Fibroblast of skin of left biceps (primary cell): Measurements from ENCODE around the gene MRM1.

Experiments
- DNase-seq, 2 experiments: peaks; one replicate each; pipeline ENCODE4 v3.0.0-alpha.2; 2013; ENCODE audit warnings: low read depth in 2 of 2

The MRM1 gene, protein sequence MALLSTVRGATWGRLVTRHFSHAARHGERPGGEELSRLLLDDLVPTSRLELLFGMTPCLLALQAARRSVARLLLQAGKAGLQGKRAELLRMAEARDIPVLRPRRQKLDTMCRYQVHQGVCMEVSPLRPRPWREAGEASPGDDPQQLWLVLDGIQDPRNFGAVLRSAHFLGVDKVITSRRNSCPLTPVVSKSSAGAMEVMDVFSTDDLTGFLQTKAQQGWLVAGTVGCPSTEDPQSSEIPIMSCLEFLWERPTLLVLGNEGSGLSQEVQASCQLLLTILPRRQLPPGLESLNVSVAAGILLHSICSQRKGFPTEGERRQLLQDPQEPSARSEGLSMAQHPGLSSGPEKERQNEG

DNA sequence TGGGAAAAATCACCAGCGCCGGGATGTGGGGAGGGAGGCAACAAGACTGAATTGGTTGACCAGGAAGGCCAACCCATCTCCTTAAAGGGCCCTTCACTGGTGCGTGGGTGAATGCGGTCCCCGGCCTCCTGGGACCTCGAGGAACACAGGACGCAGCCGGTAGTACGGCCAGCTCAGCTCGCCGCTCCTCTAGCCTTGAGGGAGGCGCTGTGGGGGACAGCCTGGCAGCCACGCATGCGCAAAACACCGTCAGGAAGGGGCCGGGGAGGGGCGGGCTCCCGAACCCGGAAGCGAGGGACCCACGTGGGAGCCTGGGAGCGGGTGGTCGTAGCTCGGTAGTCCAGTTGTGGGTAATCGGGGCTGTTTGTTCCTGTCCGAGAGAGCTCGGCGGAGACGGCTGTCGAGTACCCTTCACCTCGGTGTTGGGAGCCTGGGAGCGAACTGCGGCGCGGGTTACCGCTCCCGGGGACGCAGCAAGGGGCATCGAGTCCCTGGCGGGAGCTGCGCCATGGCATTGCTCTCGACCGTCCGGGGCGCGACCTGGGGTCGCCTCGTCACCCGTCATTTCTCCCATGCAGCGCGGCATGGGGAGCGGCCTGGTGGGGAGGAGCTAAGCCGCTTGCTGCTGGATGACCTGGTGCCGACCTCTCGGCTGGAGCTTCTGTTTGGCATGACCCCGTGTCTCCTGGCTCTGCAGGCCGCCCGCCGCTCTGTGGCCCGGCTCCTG, at the start of gene MRM1:
TSS of gene MRM1 (plus strand) at position 281 of the 727 bp plus-strand sequence. CDS start at position 509, 228 bp downstream.
- DNase-seq: peak; percentile 56 to 63

DNA sequence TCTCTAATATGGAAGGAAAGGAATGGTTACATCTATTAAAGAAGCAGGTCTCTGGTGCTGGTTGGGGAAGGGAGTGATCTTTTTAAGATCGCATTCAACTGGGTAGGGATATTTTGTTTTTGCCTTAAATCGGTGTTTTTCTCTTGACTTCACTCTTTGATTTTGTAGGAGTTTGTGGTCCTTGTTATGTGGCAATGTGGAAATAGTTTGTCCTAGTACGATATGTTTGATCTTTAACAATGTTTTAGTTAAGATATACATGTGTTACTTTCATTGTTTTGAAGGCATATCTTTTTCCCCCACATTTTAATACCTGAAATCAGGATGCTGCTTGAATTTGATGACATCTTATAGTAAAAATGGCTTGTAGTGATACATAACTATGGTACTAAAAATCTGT, 47.9 kb upstream of the MRM1 start:
- no peak for DNase-seq

DNA sequence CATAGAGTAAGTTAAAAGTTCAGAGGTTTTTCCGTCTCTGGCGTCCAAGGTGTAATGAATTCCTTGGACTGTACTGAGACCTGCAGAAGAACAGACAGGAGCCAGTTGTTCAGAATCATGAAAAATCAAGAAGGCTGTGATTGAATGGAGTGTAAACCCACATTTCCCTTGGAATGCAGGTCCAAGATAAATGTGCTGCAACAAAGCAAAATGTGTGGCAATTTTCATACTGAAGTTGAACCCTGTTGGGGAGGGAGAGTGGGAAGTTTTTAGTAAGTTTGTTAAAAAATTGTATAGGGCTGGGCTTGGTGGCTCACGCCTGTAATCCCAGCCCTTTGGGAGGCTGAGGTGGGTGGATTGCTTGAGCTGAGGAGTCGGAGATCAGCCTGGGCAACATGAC, 35.3 kb upstream of the MRM1 start:
- DNase-seq: no peak

DNA sequence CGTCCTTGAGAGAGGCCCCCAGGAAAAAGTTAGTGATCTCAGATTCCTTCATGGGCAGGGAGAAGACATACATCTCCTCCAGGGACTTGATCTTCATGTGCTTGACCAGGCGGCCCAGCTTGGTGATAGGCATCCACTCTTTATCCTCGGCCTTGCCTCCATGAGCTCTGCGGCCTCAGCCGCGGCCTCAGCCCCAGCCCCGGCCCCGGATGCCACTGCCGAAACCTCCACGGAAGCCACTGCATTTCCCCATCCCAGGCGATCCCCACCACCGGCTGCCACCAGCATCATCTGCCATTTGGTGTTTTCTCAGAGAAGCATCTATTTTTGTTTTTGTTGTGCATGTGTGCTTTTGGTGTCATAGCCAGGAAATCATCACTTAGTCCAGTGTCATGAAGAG, 26.4 kb upstream of the MRM1 start:
- no peak for DNase-seq

DNA sequence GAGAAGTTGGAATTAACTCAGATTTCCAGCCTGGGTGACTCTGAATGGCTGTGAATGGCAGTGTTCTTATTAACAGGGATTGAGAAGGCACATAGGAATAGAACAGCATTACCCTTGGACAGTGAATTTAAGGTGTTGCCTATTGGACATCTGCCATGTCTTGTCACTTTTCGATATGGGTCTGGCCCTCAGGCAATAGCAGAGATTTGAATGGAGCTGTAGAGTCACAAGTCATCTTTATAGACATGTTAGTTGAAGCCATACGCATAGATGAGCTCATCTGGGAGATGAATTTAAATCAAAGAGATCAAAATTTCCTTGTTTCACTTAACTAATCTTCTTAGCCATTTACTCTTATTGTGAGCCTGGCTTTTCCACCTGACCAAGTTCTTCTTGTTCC, 24.6 kb upstream of the MRM1 start:
- DNase-seq: no peak

DNA sequence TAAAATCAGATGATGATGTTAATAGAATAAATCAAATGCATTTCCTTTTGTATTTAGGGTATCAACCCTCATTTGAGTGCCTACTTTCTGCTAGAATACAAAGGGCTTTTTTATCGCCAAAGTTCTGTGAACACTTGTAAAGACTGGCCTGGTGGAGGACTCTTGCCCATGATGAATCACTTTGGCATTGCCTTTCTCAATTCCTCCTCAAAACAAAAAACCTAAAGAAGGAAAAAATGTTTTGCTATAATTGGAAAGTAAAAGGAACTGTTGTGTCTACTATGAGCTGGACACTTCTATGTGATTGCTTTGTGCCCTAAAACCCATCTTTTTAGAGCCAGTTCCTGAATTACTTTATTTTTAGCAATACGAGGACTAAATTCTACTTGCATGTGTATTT, 22.7 kb upstream of the MRM1 start:
- no peak for DNase-seq

DNA sequence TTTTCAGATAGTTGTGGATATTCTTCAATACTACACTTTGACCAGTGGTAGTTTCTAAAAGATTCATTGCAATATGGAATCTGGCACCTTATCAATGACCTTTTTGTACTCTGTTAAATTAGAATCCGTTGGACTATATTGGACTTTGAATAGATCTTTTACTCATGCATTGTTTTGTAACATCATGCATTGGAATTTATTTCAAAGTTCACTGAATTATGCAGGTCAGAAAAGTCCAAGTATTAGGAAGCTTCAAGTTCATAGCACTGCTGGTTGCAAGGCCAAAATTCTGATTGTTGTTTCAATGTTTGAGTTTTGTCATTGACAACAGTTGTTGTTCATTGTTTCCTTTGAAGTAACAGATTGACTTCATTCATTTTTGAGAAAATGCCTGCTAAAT, 17.6 kb upstream of the MRM1 start:
- DNase-seq: no peak

DNA sequence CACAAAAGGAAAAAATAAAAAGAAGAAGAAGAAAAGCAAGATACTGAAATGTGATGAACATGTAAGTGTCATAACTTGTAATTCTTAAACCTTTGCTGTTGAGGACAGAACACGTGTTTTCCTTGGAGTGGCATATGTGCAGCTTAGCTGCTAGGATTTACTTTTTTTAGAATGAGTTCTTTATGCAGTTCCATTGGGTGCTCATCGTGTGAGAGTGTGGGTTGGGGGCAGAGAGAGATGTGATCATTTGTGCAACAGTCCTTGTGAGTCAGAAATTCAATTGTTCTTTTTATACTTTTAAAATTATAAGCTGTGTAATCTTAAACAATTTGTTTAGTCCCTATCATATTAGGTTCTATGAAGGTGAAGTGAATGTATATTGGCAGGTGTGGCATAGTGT, 15.2 kb upstream of the MRM1 start:
- no peak for DNase-seq

DNA sequence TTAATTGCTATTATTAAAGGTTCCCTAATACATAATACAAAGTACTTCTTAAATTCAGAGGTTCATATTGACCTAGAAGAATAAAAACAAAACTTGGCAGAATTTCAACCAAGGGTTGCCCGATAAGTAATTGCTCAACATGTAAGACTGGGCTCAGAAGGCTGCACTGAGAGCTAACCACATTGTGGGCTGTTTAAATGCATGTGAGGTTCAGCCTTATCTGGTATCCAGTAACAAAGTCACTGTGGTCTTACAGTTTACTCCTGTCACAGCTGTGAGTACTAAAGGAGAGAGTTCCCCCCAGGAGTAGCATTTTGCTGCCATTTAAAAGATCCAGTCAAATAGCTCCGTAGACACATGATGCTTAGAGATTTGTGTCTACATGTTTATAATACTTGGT, 11.3 kb upstream of the MRM1 start:
- no peak for DNase-seq

DNA sequence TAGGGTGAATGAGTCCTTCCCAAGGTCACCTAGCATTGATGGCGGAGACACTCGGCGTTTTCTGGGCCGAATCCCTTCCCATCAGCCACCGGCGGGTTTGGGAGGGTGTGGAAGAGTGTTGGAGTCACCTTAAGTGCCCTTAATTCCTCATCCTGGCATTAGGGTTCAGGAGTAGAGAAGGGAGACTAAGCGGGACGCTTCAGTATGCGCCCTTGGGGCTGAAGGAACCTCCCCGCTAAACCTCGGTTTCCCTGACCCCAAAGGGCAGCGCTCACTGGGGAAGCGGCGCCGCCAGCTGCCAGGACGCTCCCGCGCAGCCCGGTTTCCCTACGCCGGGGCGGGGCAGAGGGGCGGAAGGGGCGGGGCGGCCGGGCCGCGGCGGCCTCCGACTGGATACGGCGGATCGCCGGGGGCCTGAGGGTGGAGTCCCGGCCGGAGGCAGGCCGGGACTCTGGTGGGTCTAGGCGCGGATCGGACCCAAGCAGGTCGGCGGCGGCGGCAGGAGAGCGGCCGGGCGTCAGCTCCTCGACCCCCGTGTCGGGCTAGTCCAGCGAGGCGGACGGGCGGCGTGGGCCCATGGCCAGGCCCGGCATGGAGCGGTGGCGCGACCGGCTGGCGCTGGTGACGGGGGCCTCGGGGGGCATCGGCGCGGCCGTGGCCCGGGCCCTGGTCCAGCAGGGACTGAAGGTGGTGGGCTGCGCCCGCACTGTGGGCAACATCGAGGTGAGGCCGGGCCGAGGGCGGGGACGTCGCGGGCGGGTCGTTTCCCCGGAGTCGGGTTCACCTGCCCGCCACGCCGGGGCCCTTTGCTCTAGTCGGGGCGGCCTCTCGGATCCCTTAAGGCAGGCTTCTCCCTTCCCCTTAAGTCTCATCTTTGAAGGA, 9.7 kb upstream of the MRM1 start, which contains the start of gene DHRS11:
TSS of gene DHRS11 (plus strand) at position 446 of the 882 bp plus-strand sequence. CDS start at position 577, 131 bp downstream.
- peak in 1 of 2 experiments; percentile 36 for DNase-seq

DNA sequence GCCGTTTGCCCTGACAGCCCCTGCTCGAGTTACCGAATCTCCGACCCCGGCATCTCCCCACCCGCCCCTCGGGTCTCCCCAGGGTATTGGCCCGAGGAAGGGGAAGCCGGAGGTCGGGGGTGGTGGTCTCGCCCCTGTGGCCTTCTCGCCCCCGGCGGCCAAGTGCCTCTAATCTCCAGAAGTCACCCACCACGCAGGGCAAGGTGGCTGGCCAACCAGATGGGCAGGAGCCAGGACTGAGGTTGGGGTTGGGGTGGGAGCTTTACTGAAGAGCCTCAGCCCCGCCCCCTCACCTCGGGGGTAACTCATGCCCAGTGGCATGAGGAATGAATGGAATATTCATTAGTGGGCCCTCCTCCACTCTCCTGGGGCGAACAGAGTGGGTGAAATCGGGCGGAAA, 9.1 kb upstream of the MRM1 start:
- DNase-seq: no peak

DNA sequence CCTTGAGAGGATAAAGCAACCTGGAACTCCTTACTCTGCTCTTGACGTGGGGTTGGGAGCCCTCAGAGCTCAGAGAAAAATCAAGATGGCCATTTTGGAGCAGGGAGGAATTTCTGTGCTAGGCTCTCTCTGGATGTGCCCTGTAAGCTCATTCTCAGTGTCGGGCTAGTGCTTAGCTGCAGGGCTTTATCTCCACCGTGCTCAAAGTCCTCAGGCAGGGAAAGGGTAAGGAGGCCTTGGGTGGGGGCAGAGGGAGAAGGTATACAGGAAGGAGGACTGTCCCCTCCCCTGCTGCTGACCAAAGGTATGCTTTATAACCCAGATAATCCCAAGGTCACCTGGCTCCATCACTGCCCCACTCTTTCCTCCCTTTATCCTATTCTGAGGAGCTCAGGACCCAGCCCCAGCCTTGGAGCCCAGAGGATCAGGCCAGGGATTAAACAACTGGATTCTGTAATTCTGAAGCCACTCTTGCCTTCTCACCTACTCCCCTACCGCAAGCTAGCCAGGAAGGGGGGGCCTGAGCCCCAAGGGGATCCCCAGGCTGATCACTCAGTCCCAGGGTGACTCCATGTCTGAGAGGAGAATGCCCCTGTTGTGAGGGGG, 8.6 kb upstream of the MRM1 start:
- no peak for DNase-seq

DNA sequence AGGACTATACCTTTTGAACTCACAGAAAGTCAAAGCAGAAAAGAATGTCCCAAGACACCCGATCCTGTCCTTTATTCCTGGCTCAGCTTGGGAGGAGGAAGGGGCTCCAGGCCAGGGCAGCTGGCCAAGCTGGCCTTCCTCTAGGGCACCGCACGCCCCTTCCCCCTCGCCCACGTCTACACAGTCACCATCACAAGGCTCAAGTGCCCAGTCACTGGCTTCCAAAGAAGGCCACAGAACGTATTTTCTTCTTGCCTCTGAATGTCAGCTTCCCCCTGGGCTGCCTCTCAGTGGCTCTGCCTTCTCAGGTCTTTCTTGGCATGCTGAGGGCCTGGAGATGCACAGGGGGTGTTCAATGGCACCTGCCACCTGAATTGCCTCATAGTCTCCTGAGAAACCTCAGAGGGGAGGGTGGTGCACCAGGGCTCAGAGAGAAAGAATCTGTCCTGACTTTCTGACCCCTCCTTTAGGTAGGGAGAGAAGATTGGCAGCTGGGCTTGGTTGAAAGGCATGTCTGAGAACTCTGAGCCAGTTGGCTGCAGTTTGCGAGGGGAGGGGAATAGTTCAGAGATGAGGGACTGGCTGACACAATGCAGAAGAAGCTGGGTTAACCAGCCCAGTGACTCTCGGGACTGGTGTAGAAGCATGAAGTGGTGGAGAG, 7.6 kb upstream of the MRM1 start:
- no peak for DNase-seq

DNA sequence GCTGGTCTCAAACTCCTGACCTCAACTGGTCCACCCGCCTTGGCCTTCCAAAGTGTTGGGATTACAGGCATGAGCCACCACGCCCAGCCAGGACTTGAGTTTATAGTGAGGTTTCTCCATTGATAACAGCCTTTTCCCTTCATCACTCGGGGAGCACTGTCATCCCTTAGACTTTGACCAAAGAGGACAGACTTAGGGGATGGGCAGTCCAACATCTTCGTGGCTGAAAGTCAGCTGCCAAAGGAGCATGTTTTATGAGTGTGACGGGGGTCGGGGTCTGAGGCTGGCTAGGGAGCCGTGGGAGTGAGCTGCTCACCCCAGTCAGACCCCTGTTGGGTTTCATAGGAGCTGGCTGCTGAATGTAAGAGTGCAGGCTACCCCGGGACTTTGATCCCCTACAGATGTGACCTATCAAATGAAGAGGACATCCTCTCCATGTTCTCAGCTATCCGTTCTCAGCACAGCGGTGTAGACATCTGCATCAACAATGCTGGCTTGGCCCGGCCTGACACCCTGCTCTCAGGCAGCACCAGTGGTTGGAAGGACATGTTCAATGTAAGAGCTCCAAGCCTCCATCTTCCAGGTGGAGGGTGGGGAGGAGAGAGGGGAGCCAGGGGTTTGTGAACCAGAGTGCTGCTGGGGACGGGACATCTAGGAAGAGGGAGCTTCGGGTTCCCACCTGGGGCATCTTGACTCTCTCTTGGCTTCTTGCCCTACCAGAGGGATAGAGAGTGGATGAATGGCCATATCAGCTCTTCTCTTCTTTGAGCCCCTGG, 6.6 kb upstream of the MRM1 start:
- DNase-seq: no peak

DNA sequence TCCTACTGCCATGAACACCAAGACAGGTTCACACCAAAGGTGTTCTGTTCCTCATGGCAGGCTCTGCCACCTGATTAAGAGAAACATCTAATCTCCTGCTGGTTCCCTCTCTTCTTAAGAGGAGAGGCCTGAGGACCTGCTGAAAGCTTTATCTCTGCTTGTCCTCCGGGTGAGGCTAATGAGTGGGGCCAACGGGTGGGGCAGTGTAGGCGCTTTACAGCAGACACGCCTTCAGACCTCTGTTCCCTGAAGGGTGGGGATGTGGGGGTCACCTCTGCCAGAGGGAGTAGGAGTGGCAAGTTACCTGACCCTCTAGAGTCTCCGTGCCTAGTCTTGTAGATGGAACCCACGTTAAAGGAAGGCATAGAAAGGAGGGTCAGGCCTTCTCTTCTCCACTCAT, 4.2 kb upstream of the MRM1 start:
- DNase-seq: no peak

DNA sequence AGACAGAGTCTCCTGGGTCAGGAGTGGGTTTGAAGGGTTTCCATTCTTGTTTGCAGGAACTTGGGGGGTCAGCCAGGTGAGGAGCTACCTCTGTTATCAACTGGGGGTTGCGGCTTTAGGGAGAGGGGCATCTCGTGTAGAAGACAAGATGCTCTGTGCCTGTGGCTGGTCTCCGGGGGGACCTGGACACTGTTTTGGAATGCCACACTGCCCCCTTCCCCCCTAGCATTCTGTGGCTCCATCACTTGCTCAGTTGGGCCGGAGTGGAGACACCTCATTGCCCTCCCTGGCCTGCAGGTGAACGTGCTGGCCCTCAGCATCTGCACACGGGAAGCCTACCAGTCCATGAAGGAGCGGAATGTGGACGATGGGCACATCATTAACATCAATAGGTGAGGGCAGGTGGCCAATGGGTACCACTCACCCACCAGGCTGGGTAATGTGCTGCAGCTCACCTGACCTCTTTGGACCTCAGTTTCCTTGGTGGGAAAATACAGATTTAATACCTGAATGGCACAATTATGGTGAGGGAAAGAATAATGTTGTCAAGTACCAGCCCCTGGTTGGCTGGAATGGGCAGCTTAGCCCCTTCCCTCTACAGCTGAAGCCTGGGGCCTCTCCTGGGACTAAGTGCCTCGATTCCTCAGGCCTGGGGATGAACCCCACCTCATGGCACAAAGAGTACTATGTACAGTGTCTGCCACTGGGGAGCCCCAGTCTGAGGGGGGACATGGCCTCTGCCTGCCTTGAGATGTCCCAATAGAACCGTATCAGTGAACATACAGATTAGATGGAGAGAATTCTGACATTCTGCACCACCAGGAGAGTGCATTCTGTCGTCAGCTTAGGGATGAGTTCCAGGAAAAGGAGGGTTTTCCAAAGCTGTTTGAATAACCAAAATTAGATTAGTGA, 3.3 kb upstream of the MRM1 start:
- no peak for DNase-seq

DNA sequence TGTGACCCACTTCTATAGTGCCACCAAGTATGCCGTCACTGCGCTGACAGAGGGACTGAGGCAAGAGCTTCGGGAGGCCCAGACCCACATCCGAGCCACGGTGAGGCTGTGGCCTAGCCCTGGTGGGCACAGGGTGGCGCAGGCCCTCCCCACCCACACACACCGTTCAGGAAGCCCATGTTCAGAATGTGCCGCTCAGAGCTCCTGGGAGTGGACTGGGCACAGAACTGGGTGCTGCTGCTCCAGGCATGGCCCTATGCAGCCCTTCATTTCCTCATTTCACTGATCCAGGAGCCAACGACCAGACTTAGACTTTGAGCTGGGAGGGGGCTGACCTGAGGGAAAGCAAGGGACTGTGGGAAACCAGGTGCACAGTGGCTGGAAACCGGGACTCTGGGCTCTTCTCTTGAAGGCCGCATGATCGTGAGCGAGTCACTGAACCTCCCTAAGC, 2.4 kb upstream of the MRM1 start:
- DNase-seq: no peak

DNA sequence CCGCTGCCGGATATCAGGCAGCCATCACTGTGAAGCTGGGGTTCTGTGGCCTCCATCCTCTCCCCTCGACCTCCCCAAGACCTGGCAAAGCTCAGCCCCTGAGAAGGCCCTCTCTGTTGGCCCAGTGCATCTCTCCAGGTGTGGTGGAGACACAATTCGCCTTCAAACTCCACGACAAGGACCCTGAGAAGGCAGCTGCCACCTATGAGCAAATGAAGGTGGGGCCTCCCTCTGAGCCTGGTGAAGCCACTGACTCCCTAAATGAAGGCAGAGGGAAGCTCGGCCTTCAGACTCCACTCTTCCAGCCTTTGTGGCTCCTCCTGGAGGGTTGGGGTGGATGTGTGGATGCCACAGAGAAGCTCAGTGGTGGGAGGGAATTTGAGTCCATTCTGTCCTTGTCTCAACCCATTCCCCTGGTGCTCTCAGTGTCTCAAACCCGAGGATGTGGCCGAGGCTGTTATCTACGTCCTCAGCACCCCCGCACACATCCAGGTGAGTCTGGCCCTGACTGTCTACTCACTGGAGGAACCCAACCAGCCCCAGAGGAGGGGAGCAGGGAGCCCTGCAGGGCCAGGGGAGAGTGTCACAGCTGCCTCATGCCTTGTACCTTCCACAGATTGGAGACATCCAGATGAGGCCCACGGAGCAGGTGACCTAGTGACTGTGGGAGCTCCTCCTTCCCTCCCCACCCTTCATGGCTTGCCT, 1.7 kb upstream of the MRM1 start:
- no peak for DNase-seq

DNA sequence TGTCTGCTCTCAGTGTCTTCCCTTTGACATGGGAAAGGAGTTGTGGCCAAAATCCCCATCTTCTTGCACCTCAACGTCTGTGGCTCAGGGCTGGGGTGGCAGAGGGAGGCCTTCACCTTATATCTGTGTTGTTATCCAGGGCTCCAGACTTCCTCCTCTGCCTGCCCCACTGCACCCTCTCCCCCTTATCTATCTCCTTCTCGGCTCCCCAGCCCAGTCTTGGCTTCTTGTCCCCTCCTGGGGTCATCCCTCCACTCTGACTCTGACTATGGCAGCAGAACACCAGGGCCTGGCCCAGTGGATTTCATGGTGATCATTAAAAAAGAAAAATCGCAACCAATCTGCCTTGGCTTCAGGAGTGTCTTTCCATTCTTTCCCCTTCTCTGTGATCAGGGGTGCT, 918 bp upstream of the MRM1 start:
- DNase-seq: no peak
